Liver (tissue), 9 donors: ENCODE data around the gene FGF12. TPM values are rescaled to one million over a fixed set of nuclear protein-coding genes. Genes with fewer than 3 reads are reported as not detected.

Source experiments
- DNase-seq: peaks from one replicate; pipeline ENCODE4 v3.0.0-alpha.2; 2017; ENCODE audit warnings: low spot score
- H3K27ac ChIP-seq, 2 donors: one replicate each; pipeline ENCODE4 v1.7.0; 2013; ENCODE audit warnings: inconsistent platforms in 2 of 2, low read length in 2 of 2, control low read depth in 1 of 2, low read depth in 1 of 2, mild to moderate bottlenecking in 1 of 2
- H3K27me3 ChIP-seq, 4 donors: one replicate each; pipeline versions ENCODE4 v1.6.1 to v1.7.0; 2013; ENCODE audit warnings: low read length in 3 of 4, inconsistent platforms in 1 of 4, mild to moderate bottlenecking in 1 of 4, moderate library complexity in 1 of 4; ENCODE audit not compliant: control insufficient read depth in 4 of 4, insufficient read depth in 4 of 4
- H3K36me3 ChIP-seq, 4 donors: one replicate each; pipeline versions ENCODE4 v1.6.1 to v1.7.0; 2013; ENCODE audit warnings: low read length in 3 of 4, mild to moderate bottlenecking in 3 of 4, low read depth in 1 of 4, moderate library complexity in 1 of 4; ENCODE audit not compliant: control insufficient read depth in 4 of 4, insufficient read depth in 3 of 4
- H3K4me1 ChIP-seq, 4 donors: one replicate each; pipeline versions ENCODE4 v1.6.1 to v1.7.0; 2013; ENCODE audit warnings: low read length in 3 of 4, mild to moderate bottlenecking in 3 of 4, moderate library complexity in 1 of 4; ENCODE audit not compliant: control insufficient read depth in 4 of 4, insufficient read depth in 4 of 4
- H3K4me3 ChIP-seq, 3 donors: one replicate each; pipeline versions ENCODE4 v1.6.1 to v1.7.0; 2013; ENCODE audit warnings: low read length in 3 of 3, control low read depth in 1 of 3, low read depth in 1 of 3, mild to moderate bottlenecking in 1 of 3
- H3K9ac ChIP-seq, 2 donors: one replicate each; pipeline ENCODE4 v1.7.0; 2013; ENCODE audit warnings: low read length in 2 of 2, mild to moderate bottlenecking in 2 of 2, moderate library complexity in 2 of 2, control low read depth in 1 of 2, low read depth in 1 of 2
- H3K9me3 ChIP-seq, 4 donors: one replicate each; pipeline versions ENCODE4 v1.6.1 to v1.7.0; 2013; ENCODE audit warnings: low read length in 3 of 4; ENCODE audit not compliant: control insufficient read depth in 4 of 4
- ATF3 ChIP-seq: IDR thresholded peaks from 2 replicates; pipeline ENCODE4 v1.6.1; 2016; ENCODE audit warnings: antibody characterized with exemption
- CTCF ChIP-seq: fragments of 150-350 bp; IDR thresholded peaks from 2 replicates; pipeline ENCODE4 v1.5.1; 2017; ENCODE audit warnings: improper control_type of control experiment, low read depth, low read length; ENCODE audit not compliant: missing input control
- EGR1 ChIP-seq, 2 donors: IDR thresholded peaks; 2 replicates each; pipeline ENCODE4 v1.6.1; 2016 to 2018; ENCODE audit warnings: antibody characterized with exemption in 2 of 2, low read depth in 2 of 2
- FOXA2 ChIP-seq: IDR thresholded peaks from 2 replicates; pipeline ENCODE4 v1.6.1; 2016; ENCODE audit warnings: antibody characterized with exemption
- GABPA ChIP-seq, 2 donors: IDR thresholded peaks in 1 of 2; conservative IDR thresholded peaks in 1 of 2; 2 replicates each; pipeline ENCODE4 v1.6.1; 2016; ENCODE audit warnings: antibody characterized with exemption in 2 of 2, mild to moderate bottlenecking in 1 of 2, moderate library complexity in 1 of 2
- HNF4A ChIP-seq, 2 donors: conservative IDR thresholded peaks; 2 replicates each; pipeline ENCODE4 v1.6.1; 2016; ENCODE audit warnings: antibody characterized with exemption in 2 of 2, mild to moderate bottlenecking in 2 of 2
- HNF4G ChIP-seq: IDR thresholded peaks from 2 replicates; pipeline ENCODE4 v1.6.1; 2016; ENCODE audit warnings: antibody characterized with exemption
- JUND ChIP-seq, 2 donors: IDR thresholded peaks; 2 replicates each; pipeline ENCODE4 v1.6.1; 2016; ENCODE audit warnings: antibody characterized with exemption in 2 of 2
- NR2F2 ChIP-seq: IDR thresholded peaks from 2 replicates; pipeline ENCODE4 v1.6.1; 2016; ENCODE audit warnings: antibody characterized with exemption
- RAD21 ChIP-seq, 2 donors: IDR thresholded peaks; 2 replicates each; pipeline ENCODE4 v1.6.1; 2016; ENCODE audit warnings: antibody characterized with exemption in 2 of 2, mild to moderate bottlenecking in 2 of 2
- REST ChIP-seq: IDR thresholded peaks from 2 replicates; pipeline ENCODE4 v1.6.1; 2016; ENCODE audit warnings: antibody characterized with exemption, mild to moderate bottlenecking
- RXRA ChIP-seq, 2 donors: IDR thresholded peaks; 2 replicates each; pipeline ENCODE4 v1.6.1; 2017 to 2018; ENCODE audit warnings: antibody characterized with exemption in 2 of 2, mild to moderate bottlenecking in 1 of 2
- SP1 ChIP-seq: IDR thresholded peaks from 2 replicates; pipeline ENCODE4 v1.6.1; 2018; ENCODE audit warnings: antibody characterized with exemption, mild to moderate bottlenecking
- TAF1 ChIP-seq: conservative IDR thresholded peaks from 2 replicates; pipeline ENCODE4 v1.6.1; 2016; ENCODE audit warnings: antibody characterized with exemption, mild to moderate bottlenecking
- YY1 ChIP-seq: IDR thresholded peaks from 2 replicates; pipeline ENCODE4 v1.6.1; 2016; ENCODE audit warnings: antibody characterized with exemption, mild to moderate bottlenecking
- ZBTB33 ChIP-seq: IDR thresholded peaks from 2 replicates; pipeline ENCODE4 v1.6.1; 2016; ENCODE audit warnings: antibody characterized with exemption
- WGBS: extraction: QIAGEN DNeasy Blood & Tissue Kit; methylation state at CpG from one replicate; pipeline ENCODE4 v1.1.7; 2013; 5-methylcytosine and 5-hydroxymethylcytosine counted together
- polyA plus RNA-seq, 2 donors: library from polyadenylated mRNA; stranded (reverse) in 1 of 2; unstranded in 1 of 2; fragments of 200-250 nt in 1 of 2; fragments of >200 nt in 1 of 2; fragmentation: Nextera tagmentation in 1 of 2; extraction: Ambion mirVana in 1 of 2; gene quantifications; one replicate each; pipeline versions ENCODE4 v1.2.1 to v1.2.3, GENCODE V29; 2013 to 2015
- total RNA-seq, 2 donors: library from RNA; depleted of rRNA; stranded (reverse); fragments of >200 nt; gene quantifications; one replicate each; pipeline ENCODE4 v1.2.3, GENCODE V29; 2014
- donor health status: healthy.
- donor health status: healthy.
- donor health status: healthy.
- donor health status: healthy.
- donor health status: healthy.

FGF12 gene
- total and polyA plus RNA-seq, 4 donors, result 0.11 to 0.59 (median 0.19) TPM

GRCh38 chr3:192651836-192652512, 75.4 kb downstream of the FGF12 start:
- Histone ChIP-seq H3K4me3 (no peak overlapping the region), H3K4me1 (no peaks in the 10 kb centered on the region), H3K27ac (no peak overlapping the region), H3K9ac (no peak overlapping the region), H3K27me3 (no peaks in the 10 kb centered on the region), H3K36me3 (no peaks in the 10 kb centered on the region), H3K9me3 (no peaks in the 10 kb centered on the region)
- DNase-seq, result no peak
- 80% methylated on average over 6 of the region's 6 CpGs for WGBS
- TF ChIP-seq EGR1 (IDR thresholded peaks at IDR 0.05; ENCODE audit: low read depth in 2 of 2) (no peak), JUND (IDR thresholded peaks at IDR 0.05) (no peak), TAF1 (no peak), ATF3 (no peak), RAD21 (IDR thresholded peaks at IDR 0.05) (no peak), HNF4G (no peak), CTCF (no peak), RXRA (IDR thresholded peaks at IDR 0.05) (no peak), REST (no peak), FOXA2 (no peak)

GRCh38 chr3:192645437-192645836, 81.9 kb downstream of the FGF12 start:
- 67% methylated on average over 1 of the region's 1 CpG for WGBS
- H3K9ac ChIP-seq, result no peak overlapping the region
- H3K9me3 ChIP-seq, result no peaks in the 10 kb centered on the region
- H3K36me3 ChIP-seq, result no peaks in the 10 kb centered on the region
- H3K4me3 ChIP-seq, result no peak overlapping the region
- no peaks in the 10 kb centered on the region for H3K4me1 ChIP-seq
- no peak overlapping the region for H3K27ac ChIP-seq
- DNase-seq, result no peak
- no peaks in the 10 kb centered on the region for H3K27me3 ChIP-seq
- TF ChIP-seq HNF4G (no peak), HNF4A (conservative IDR thresholded peaks at IDR 0.05) (no peak), FOXA2 (no peak), TAF1 (no peak), CTCF (no peak), YY1 (no peak), GABPA (IDR thresholded peaks at IDR 0.05 in 1 of 2, conservative IDR thresholded peaks at IDR 0.05 in 1 of 2) (no peak), ATF3 (no peak), NR2F2 (no peak), ZBTB33 (no peak), SP1 (no peak), RXRA (IDR thresholded peaks at IDR 0.05) (no peak), EGR1 (IDR thresholded peaks at IDR 0.05; ENCODE audit: low read depth in 2 of 2) (no peak), REST (no peak), JUND (IDR thresholded peaks at IDR 0.05) (no peak)
